Mucosa of stomach (tissue), 1 donor: Measurements from ENCODE around the gene DTD1.

Experiments
- H3K27me3 ChIP-seq: one replicate; pipeline ENCODE4 v1.7.0; 2013; ENCODE audit warnings: mild to moderate bottlenecking, low read length; ENCODE audit not compliant: control insufficient read depth, insufficient read depth
- H3K36me3 ChIP-seq: one replicate; pipeline ENCODE4 v1.7.0; 2013; ENCODE audit warnings: low read length; ENCODE audit not compliant: control insufficient read depth, insufficient read depth
- H3K4me1 ChIP-seq: one replicate; pipeline ENCODE4 v1.7.0; 2013; ENCODE audit warnings: mild to moderate bottlenecking, low read length; ENCODE audit not compliant: control insufficient read depth, insufficient read depth
- H3K4me3 ChIP-seq: one replicate; pipeline ENCODE4 v1.7.0; 2013; ENCODE audit warnings: low read length
- H3K9ac ChIP-seq: one replicate; pipeline ENCODE4 v1.7.0; 2013; ENCODE audit warnings: mild to moderate bottlenecking, low read length, moderate library complexity
- H3K9me3 ChIP-seq: one replicate; pipeline ENCODE4 v1.7.0; 2013; ENCODE audit warnings: mild to moderate bottlenecking, low read length, moderate library complexity; ENCODE audit not compliant: control insufficient read depth
- donor health status: Pancreatic carcinoma.

Gene DTD1

GRCh38 chr20:18578581-18578980, 9.3 kb upstream of the DTD1 start:
- Histone ChIP-seq H3K36me3 (no peaks in the 10 kb centered on the region), H3K9ac (peak overlapping the region; percentile 35), H3K4me3 (no peak overlapping the region), H3K4me1 (no peaks in the 10 kb centered on the region), H3K27me3 (no peaks in the 10 kb centered on the region), H3K9me3 (no peaks in the 10 kb centered on the region)

DNA sequence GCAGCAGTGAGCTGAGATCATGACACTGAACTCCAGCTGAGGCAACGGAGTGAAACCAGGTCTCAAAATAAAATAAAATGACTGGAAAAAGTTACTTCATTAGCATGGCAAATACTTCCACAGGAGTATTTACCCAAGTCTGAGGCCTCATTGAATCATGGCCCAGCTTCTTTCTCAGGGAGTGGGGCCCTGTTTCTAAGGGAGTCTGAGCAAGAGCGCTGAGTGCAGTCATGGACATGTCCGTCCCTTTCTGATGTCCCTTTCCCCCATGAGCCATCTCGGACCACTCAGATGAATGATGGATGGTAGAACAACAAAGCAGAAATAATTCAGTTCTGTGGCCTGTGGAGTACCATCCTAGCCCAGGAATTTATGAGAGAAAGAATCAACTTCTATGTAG, 7.8 kb upstream of the DTD1 start:
- Histone ChIP-seq H3K4me3 (no peak overlapping the region), H3K9ac (no peak overlapping the region), H3K9me3 (no peaks in the 10 kb centered on the region), H3K4me1 (no peaks in the 10 kb centered on the region), H3K36me3 (no peaks in the 10 kb centered on the region), H3K27me3 (no peaks in the 10 kb centered on the region)

DNA sequence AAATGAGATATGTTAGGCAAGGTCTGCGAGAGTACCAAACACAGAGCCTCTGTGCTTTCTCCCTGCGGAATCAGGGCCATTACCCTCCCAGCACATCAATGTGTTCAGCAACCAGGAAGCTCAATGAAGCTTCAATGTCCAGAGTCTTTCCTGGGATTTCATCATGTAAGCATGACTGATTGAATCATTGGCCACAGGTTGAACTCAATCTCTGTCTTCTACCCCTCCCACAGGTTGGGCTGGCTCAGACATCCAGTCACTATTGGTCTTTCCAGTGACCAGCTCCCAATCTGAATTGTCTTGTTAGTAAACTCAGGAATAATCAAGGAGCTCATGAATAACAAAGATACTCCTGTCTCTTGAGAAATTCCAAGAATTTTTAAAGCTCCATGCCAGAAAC, 2.7 kb upstream of the DTD1 start:
- Histone ChIP-seq H3K9me3 (no peaks in the 10 kb centered on the region), H3K4me3 (no peak overlapping the region), H3K27me3 (no peaks in the 10 kb centered on the region), H3K9ac (no peak overlapping the region), H3K4me1 (no peaks in the 10 kb centered on the region), H3K36me3 (no peaks in the 10 kb centered on the region)

DNA sequence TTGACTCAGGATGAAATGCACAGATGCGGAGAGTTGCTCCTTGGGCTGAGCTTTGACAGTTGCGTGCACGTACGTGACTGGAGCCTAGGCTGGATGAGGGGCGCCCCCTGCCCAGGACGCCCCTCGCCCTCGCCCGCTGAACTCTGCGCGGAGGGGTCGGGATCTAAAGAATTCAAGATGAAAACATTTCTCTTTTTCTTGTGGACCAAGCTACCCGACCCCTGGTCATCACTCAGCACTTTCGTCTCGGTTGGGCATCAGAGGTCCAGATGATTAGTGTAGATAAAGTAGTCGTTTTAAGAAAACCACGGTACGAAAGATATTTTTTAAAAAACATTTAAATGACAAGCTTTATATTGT, 700 bp downstream of the DTD1 start:
- H3K9me3 ChIP-seq = no peaks in the 10 kb centered on the region
- no peaks in the 10 kb centered on the region for H3K27me3 ChIP-seq
- peak overlapping the region; percentile 64 for H3K4me3 ChIP-seq
- H3K4me1 ChIP-seq = no peaks in the 10 kb centered on the region
- H3K9ac ChIP-seq = peak overlapping the region; percentile 76
- H3K36me3 ChIP-seq = no peaks in the 10 kb centered on the region

- no peak overlapping the region for H3K4me3 ChIP-seq
- no peaks in the 10 kb centered on the region for H3K27me3 ChIP-seq
- no peaks in the 10 kb centered on the region for H3K4me1 ChIP-seq
- no peaks in the 10 kb centered on the region for H3K36me3 ChIP-seq
- no peaks in the 10 kb centered on the region for H3K9me3 ChIP-seq
- no peak overlapping the region for H3K9ac ChIP-seq
Measured at GRCh38 chr20:18589941-18590674, 2.3 kb downstream of the DTD1 start.

GRCh38 chr20:18596270-18596669, 8.4 kb downstream of the DTD1 start:
- H3K4me3 ChIP-seq = no peak overlapping the region
- H3K36me3 ChIP-seq = no peaks in the 10 kb centered on the region
- H3K27me3 ChIP-seq = no peaks in the 10 kb centered on the region
- no peaks in the 10 kb centered on the region for H3K4me1 ChIP-seq
- no peak overlapping the region for H3K9ac ChIP-seq
- H3K9me3 ChIP-seq = no peaks in the 10 kb centered on the region

DNA sequence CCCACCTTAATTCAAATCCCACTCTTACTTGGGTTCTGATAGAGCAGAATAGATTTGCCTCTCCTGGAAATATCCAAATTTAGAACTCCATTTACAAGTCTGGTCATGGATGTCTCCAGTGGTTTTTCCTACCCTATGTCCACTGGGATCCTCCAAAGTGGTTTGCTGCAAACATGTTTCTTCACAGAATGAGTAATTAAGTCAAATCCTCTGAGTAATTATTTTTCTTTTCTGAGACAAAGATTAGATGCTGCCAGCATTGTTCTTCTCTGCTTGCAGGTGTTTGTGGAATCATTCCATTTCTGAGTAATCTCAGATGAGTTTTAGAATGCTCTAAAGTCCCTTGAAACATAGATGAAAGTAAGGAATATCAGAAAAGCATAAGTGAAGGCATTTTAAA, 21.9 kb downstream of the DTD1 start:
- Histone ChIP-seq H3K9me3 (no peaks in the 10 kb centered on the region), H3K4me1 (no peaks in the 10 kb centered on the region), H3K4me3 (no peak overlapping the region), H3K9ac (no peak overlapping the region), H3K36me3 (no peaks in the 10 kb centered on the region), H3K27me3 (no peaks in the 10 kb centered on the region)

- Histone ChIP-seq H3K9me3 (no peaks in the 10 kb centered on the region), H3K36me3 (no peaks in the 10 kb centered on the region), H3K9ac (no peak overlapping the region), H3K4me3 (no peak overlapping the region), H3K27me3 (no peaks in the 10 kb centered on the region), H3K4me1 (no peaks in the 10 kb centered on the region)
Measured at GRCh38 chr20:18611492-18611891, 23.6 kb downstream of the DTD1 start.

DNA sequence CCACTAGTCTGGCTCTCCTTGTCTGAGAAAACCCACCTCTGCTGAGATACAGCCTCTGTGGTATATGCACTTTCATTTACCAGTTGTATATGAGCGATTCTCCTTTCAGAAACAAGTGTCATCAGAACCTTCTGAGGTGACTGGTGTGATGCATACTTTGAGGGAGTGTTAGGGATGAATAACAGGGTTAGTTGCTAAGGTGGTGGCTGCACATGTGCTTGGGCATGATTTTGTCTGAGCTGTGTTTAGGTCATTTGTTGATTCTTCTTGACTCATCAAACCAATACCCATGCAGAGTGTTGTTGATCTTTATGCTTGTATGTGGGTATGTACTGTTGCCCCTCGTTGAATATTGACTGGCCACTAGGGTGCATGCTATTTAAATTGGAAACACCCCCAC, 25.7 kb downstream of the DTD1 start:
- H3K27me3 ChIP-seq = no peaks in the 10 kb centered on the region

DNA sequence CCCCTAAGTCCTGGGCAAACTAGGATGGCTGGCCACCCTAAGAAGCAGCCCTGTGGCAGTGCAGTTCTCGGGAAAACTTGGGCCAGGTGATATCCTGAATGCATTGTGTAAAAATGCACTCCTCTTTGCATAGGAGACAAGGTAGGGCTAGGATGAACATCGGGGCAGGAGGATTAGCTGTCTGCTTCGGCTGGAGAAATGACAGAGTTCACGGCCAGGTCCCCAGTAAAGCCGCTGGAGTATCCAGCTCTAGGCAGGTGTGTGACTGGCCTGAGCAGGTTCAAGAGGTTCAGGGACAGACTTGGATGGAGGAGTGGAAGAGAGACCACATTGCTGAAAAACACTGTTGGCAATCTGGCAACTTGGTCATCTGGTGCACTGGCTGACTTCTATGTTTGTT, 26.4 kb downstream of the DTD1 start:
- no peaks in the 10 kb centered on the region for H3K4me1 ChIP-seq
- no peak overlapping the region for H3K4me3 ChIP-seq
- H3K9me3 ChIP-seq = no peaks in the 10 kb centered on the region
- no peak overlapping the region for H3K9ac ChIP-seq
- no peaks in the 10 kb centered on the region for H3K27me3 ChIP-seq
- H3K36me3 ChIP-seq = no peaks in the 10 kb centered on the region

More for the DNA sequence above, 25.7 kb downstream of the DTD1 start:
- H3K36me3 ChIP-seq = no peaks in the 10 kb centered on the region
- no peak overlapping the region for H3K9ac ChIP-seq
- no peaks in the 10 kb centered on the region for H3K9me3 ChIP-seq
- H3K4me1 ChIP-seq = no peaks in the 10 kb centered on the region
- no peak overlapping the region for H3K4me3 ChIP-seq

GRCh38 chr20:18615020-18615650, 27.3 kb downstream of the DTD1 start:
- Histone ChIP-seq H3K9ac (no peak overlapping the region), H3K9me3 (no peaks in the 10 kb centered on the region), H3K36me3 (no peaks in the 10 kb centered on the region), H3K27me3 (no peaks in the 10 kb centered on the region), H3K4me1 (no peaks in the 10 kb centered on the region), H3K4me3 (no peak overlapping the region)

DNA sequence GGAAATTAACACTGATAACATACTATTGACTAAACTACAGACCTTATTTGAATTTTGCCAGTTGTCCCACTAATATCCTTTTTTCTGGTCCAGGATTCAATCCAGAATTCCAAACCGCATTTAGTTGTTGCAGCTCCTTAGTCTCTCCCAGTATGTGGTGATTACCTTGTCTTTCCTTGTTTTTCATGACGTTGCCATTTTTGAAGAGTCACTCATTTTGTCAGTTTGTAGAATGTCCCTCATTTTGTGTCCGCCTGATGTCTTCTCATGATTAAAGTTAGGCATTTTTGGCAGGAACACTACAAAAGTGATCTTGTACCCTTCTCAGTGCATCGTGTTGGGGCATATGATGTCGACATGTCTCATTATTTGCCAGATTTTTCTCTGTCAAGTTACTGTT, 33.1 kb downstream of the DTD1 start:
- Histone ChIP-seq H3K27me3 (no peaks in the 10 kb centered on the region), H3K4me1 (no peaks in the 10 kb centered on the region), H3K9ac (no peak overlapping the region), H3K36me3 (no peaks in the 10 kb centered on the region), H3K4me3 (no peak overlapping the region), H3K9me3 (no peaks in the 10 kb centered on the region)
